Lower leg skin (tissue), 4 donors: ENCODE data around the gene KRT39. TPM values are rescaled to one million over a fixed set of nuclear protein-coding genes. Genes with fewer than 3 reads are reported as not detected.

Experiments used
- DNase-seq, 2 donors: peaks; one replicate each; pipeline ENCODE4 v3.0.0-alpha.2; 2019; ENCODE audit warnings: low spot score in 2 of 2
- H3K4me3 ChIP-seq: fragments of 200-600 bp; sonication (generic); 2 replicates; pipeline ENCODE4 v1.5.1; 2017; ENCODE audit warnings: mild to moderate bottlenecking, low read depth; ENCODE audit not compliant: poor library complexity, severe bottlenecking
- POLR2A ChIP-seq, 2 donors: fragments of 450-650 bp; IDR thresholded peaks; one replicate each; pipeline ENCODE4 v1.6.1; 2016 to 2017; ENCODE audit warnings: antibody characterized with exemption in 2 of 2, mild to moderate bottlenecking in 1 of 2, moderate library complexity in 1 of 2
- WGBS, 2 donors: methylation state at CpG; one replicate each; pipeline ENCODE4 v1.1.5; 2018; 5-methylcytosine and 5-hydroxymethylcytosine counted together
- intact Hi-C: fragments of 100-400 bp; cut with DNase I; formaldehyde crosslinking; loops from one replicate; pipeline ENCODE4 v1.15.0; 2023; ENCODE audit warnings: low total_unique reads
- total RNA-seq, 4 donors: library from RNA; depleted of rRNA; stranded (reverse); fragments of >200 nt; gene quantifications; one replicate each; pipeline ENCODE4 v1.1.0, GENCODE V29; 2016
- TF ChIP-seq, protein P1 (sequence below), 3 donors: fragments of 450-650 bp; IDR thresholded peaks; one replicate each; pipeline ENCODE4 v1.5.1; 2016; ENCODE audit warnings: antibody characterized with exemption in 3 of 3, mild to moderate bottlenecking in 3 of 3, moderate library complexity in 2 of 3

The KRT39 gene
- total RNA-seq, 4 donors from 2014 or later: 0.51 to 8.8 TPM; not detected in 2

- TF ChIP-seq POLR2A (IDR thresholded peaks at IDR 0.05): no peak
- TF ChIP-seq, protein P1, sequence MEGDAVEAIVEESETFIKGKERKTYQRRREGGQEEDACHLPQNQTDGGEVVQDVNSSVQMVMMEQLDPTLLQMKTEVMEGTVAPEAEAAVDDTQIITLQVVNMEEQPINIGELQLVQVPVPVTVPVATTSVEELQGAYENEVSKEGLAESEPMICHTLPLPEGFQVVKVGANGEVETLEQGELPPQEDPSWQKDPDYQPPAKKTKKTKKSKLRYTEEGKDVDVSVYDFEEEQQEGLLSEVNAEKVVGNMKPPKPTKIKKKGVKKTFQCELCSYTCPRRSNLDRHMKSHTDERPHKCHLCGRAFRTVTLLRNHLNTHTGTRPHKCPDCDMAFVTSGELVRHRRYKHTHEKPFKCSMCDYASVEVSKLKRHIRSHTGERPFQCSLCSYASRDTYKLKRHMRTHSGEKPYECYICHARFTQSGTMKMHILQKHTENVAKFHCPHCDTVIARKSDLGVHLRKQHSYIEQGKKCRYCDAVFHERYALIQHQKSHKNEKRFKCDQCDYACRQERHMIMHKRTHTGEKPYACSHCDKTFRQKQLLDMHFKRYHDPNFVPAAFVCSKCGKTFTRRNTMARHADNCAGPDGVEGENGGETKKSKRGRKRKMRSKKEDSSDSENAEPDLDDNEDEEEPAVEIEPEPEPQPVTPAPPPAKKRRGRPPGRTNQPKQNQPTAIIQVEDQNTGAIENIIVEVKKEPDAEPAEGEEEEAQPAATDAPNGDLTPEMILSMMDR (IDR thresholded peaks at IDR 0.05): no peak
- DNase-seq: no peak
- intact Hi-C loops: no loop called here
- WGBS, 2 donors: 91 to 96% methylated on average over 2 of the region's 2 CpGs
- no peak overlapping the region for H3K4me3 ChIP-seq
Observed at GRCh38 chr17:40993084-40993483, 26.3 kb upstream of the KRT39 start.

GRCh38 chr17:40992666-40993065 is 25.9 kb upstream of the KRT39 start:
- H3K4me3 ChIP-seq: no peak overlapping the region
- 82 to 84% methylated on average over 3 of the region's 3 CpGs for WGBS, 2 donors
- no peak for TF ChIP-seq POLR2A (IDR thresholded peaks at IDR 0.05)
- TF ChIP-seq, protein P1 (IDR thresholded peaks at IDR 0.05): no peak
- intact Hi-C loops: no loop called here
- DNase-seq: no peak

DNA sequence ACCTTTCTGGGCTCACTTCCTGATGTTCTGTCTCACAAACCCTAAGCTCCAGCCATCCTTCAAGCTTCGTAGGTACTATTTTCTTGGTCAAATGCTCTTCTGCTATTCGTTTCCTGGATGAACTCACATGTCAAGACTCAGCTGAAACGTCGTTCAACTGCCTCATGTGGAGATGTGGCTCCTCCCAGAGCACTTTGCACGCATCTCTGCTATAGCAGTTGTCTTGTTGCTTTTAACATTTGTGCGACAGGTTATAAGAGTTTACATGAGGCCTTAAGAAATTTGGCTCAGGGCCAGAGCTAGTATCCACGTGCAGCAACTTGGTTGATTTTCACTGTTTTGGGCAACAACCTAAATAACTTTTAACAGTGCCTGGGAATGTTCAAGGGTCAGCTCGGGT is 20.2 kb upstream of the KRT39 start:
- no peak for DNase-seq
- no peak overlapping the region for H3K4me3 ChIP-seq
- no peak for TF ChIP-seq POLR2A (IDR thresholded peaks at IDR 0.05)
- TF ChIP-seq, protein P1 (IDR thresholded peaks at IDR 0.05): no peak
- WGBS, 2 donors: 36 to 41% methylated on average over 8 of the region's 8 CpGs
- intact Hi-C loops: no loop called here

- no peak for TF ChIP-seq POLR2A (IDR thresholded peaks at IDR 0.05)
- TF ChIP-seq, protein P1 (IDR thresholded peaks at IDR 0.05): no peak
- H3K4me3 ChIP-seq: no peak within 1 kb of the TSS
- DNase-seq: no peak
- 61 to 63% methylated on average over 3 of the region's 3 CpGs for WGBS, 2 donors
- intact Hi-C loops: no loop called here
Observed at GRCh38 chr17:40984226-40984625, 17.5 kb upstream of the KRT39 start, which contains the start of gene KRT40. Gene KRT40 (minus strand): TSS chr17:40984326. CDS start chr17:40984273, 53 bp downstream.

GRCh38 chr17:40981115-40981514 is 14.4 kb upstream of the KRT39 start:
- TF ChIP-seq POLR2A (IDR thresholded peaks at IDR 0.05): no peak
- TF ChIP-seq, protein P1 (IDR thresholded peaks at IDR 0.05): no peak
- no peak for DNase-seq
- WGBS, 2 donors: 70 to 82% methylated on average over 5 of the region's 5 CpGs

GRCh38 chr17:40980596-40980995 is 13.8 kb upstream of the KRT39 start:
- no peak for DNase-seq
- H3K4me3 ChIP-seq: no peak overlapping the region
- WGBS, 2 donors: 44 to 54% methylated on average over 8 of the region's 8 CpGs
- TF ChIP-seq POLR2A (IDR thresholded peaks at IDR 0.05): no peak
- TF ChIP-seq, protein P1 (IDR thresholded peaks at IDR 0.05): no peak
- intact Hi-C loops: no loop called here

More at GRCh38 chr17:40981115-40981514, 14.4 kb upstream of the KRT39 start:
- H3K4me3 ChIP-seq: no peak overlapping the region
- intact Hi-C loops: no loop called here
